Activated naive CD8-positive, alpha-beta T cell treated with anti-CD3 and anti-CD28 coated beads, Interleukin-2, amount 10 ng/mL, durations not matched to agents 7 days and 5 days (primary cell): ENCODE results near the gene KPNA1. TPM values are rescaled to one million over a fixed set of nuclear protein-coding genes. Genes with fewer than 3 reads are reported as not detected.

Experiments used
- ATAC-seq: fragments of 150-1000 bp; cut with Tn5 transposase; one replicate; pipeline ENCODE4 v1.10.0; 2021; ENCODE audit warnings: low read depth, moderate library complexity
- POLR2A ChIA-PET: fragments of 350-600 bp; sonication (Branson Sonifier 250); formaldehyde crosslinking; loops from one replicate; lab custom pipeline; 2021; ENCODE audit warnings: antibody characterized with exemption; lab: Charles Lee
- DNase-seq: peaks from one replicate; pipeline ENCODE4 v3.0.0; 2021
- H3K27ac Mint-ChIP-seq: one replicate; pipeline ENCODE4 v1.8.0; 2022; ENCODE audit warnings: mild to moderate bottlenecking, mixed read lengths
- H3K27me3 Mint-ChIP-seq: one replicate; pipeline ENCODE4 v1.8.0; 2022; ENCODE audit warnings: mild to moderate bottlenecking, moderate library complexity, mixed read lengths
- H3K36me3 Mint-ChIP-seq: one replicate; pipeline ENCODE4 v1.8.0; 2021; ENCODE audit warnings: mild to moderate bottlenecking, mixed read lengths
- H3K4me1 Mint-ChIP-seq: one replicate; pipeline ENCODE4 v1.8.0; 2021; ENCODE audit warnings: mixed read lengths
- H3K4me3 Mint-ChIP-seq: one replicate; pipeline ENCODE4 v1.8.0; 2022; ENCODE audit warnings: mild to moderate bottlenecking, moderate library complexity, mixed read lengths
- H3K9me3 Mint-ChIP-seq: one replicate; pipeline ENCODE4 v1.8.0; 2021; ENCODE audit warnings: mixed read lengths
- total RNA-seq, 2 experiments: library from RNA; stranded (reverse); gene quantifications; one replicate each; pipeline ENCODE4 v1.2.3, GENCODE V29; 2021

Gene KPNA1
- 10 to 100 TPM; 53.8 to 60.6 TPM for total RNA-seq

GRCh38 chr3:122514123-122515019 lies at the start of gene KPNA1:
KPNA1 (minus strand) TSS chr3:122514939; CDS start chr3:122496565, 18,374 bp downstream.
- H3K4me1 Mint-ChIP-seq, result peaks cover 20% of the 10 kb centered on the region
- ATAC-seq, result peak; percentile 94

GRCh38 chr3:122564155-122564912 lies 49.6 kb upstream of the KPNA1 start, which contains the start of the genes DTX3L and PARP9:
DTX3L (plus strand) TSS chr3:122564338; CDS start chr3:122564427, 89 bp downstream.
PARP9 (minus strand) TSS chr3:122564300; CDS start chr3:122559620, 4,680 bp downstream.
- Mint-ChIP-seq H3K9me3 (no peaks in the 10 kb centered on the region), H3K4me3 (peak within 1 kb of the TSS; percentile 97), H3K27ac (peak within 1 kb of the TSS; percentile 100), H3K36me3 (peaks cover 65% of the 10 kb centered on the region), H3K27me3 (no peaks in the 10 kb centered on the region), H3K4me1 (peaks cover 51% of the 10 kb centered on the region)
- POLR2A ChIA-PET, result interaction anchor here (0.7 to 5.8 kb wide), 16 partner anchors 9 to 171 kb away, joined by 3 to 160 read pairs (median 4); partner anchors contain the start of genes PARP14, PARP15 and WDR5B
- DNase-seq (peak; percentile 93), ATAC-seq (peak; percentile 95)

More at GRCh38 chr3:122514123-122515019, at the start of gene KPNA1:
- Mint-ChIP-seq H3K27me3 (peaks cover 4% of the 10 kb centered on the region), H3K27ac (peak within 1 kb of the TSS; percentile 90), H3K36me3 (peaks cover 8% of the 10 kb centered on the region), H3K9me3 (no peaks in the 10 kb centered on the region), H3K4me3 (peak within 1 kb of the TSS; percentile 95)
- peak; percentile 94 for DNase-seq
- POLR2A ChIA-PET, result interaction anchor here (0.6 to 1.9 kb wide), 11 partner anchors 9 to 166 kb away, joined by 3 to 7 read pairs (median 3); partner anchors contain the start of genes FAM162A, PARP14 and WDR5B

DNA sequence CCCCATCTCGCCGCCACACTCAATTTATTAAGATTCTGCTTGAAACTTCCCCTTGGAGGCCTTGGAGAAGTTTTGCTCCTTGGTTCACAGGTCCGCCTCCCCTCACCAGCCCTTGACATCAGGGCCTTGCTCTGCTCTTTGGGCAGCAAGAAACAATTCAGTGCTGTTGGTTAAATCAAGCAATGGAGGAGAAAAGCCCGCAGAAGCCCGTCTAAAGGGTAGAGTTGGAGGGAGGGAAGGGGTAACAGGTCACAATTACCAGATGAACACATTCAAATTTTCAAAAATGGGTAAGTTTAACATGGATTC lies 48.9 kb upstream of the KPNA1 start:
- Mint-ChIP-seq H3K36me3 (peaks cover 63% of the 10 kb centered on the region), H3K27ac (peak overlapping the region; percentile 100), H3K9me3 (no peaks in the 10 kb centered on the region), H3K4me1 (peaks cover 46% of the 10 kb centered on the region), H3K27me3 (no peaks in the 10 kb centered on the region), H3K4me3 (peak overlapping the region; percentile 97)
- peak; percentile 49 for DNase-seq
- no peak for ATAC-seq
- POLR2A ChIA-PET, result interaction anchor here (1.0 to 5.8 kb wide), 13 partner anchors 8 to 171 kb away, joined by 3 to 160 read pairs (median 5); partner anchors contain the start of genes PARP14, PARP15 and WDR5B

GRCh38 chr3:122562923-122563716 lies 48.4 kb upstream of the KPNA1 start:
- DNase-seq (no peak), ATAC-seq (no peak)
- Mint-ChIP-seq H3K9me3 (no peaks in the 10 kb centered on the region), H3K36me3 (peaks cover 59% of the 10 kb centered on the region), H3K27ac (peak overlapping the region; percentile 100), H3K4me1 (peaks cover 41% of the 10 kb centered on the region), H3K4me3 (peak overlapping the region; percentile 97), H3K27me3 (no peaks in the 10 kb centered on the region)
- POLR2A ChIA-PET, result interaction anchor here (1.0 to 5.8 kb wide), 5 partner anchors 14 to 179 kb away, joined by 3 to 160 read pairs (median 5); partner anchors contain the start of genes FAM162A, PARP14 and PARP15

DNA sequence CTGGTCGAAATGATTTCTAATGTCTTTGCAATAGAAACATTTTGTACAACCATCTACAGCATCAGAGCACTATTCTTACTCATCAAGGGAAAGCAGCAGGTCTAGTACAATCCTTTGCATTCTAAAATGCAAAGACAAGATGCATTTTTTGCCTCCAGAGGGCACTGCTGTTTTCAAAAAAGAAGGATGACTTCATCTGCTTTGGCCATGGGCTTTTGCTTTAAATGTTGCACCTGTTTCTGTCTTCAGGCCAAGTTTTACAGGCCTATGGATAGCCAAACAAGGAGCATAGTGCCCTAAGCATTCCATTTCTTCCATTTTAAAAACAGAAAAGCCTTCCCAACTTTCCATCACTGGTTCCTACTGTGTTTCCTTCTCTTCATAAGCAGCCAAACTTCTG lies 45.9 kb upstream of the KPNA1 start:
- Mint-ChIP-seq H3K4me1 (peaks cover 26% of the 10 kb centered on the region), H3K9me3 (no peaks in the 10 kb centered on the region), H3K27me3 (no peaks in the 10 kb centered on the region), H3K4me3 (peak overlapping the region; percentile 71), H3K27ac (peak overlapping the region; percentile 69), H3K36me3 (peaks cover 55% of the 10 kb centered on the region)
- POLR2A ChIA-PET, result interaction anchor here (0.7 to 5.8 kb wide), 3 partner anchors 12 to 119 kb away, joined by 3 to 160 read pairs (median 4); partner anchors contain the start of genes PARP14 and PARP15
- ATAC-seq (peak; percentile 17), DNase-seq (no peak)

DNA sequence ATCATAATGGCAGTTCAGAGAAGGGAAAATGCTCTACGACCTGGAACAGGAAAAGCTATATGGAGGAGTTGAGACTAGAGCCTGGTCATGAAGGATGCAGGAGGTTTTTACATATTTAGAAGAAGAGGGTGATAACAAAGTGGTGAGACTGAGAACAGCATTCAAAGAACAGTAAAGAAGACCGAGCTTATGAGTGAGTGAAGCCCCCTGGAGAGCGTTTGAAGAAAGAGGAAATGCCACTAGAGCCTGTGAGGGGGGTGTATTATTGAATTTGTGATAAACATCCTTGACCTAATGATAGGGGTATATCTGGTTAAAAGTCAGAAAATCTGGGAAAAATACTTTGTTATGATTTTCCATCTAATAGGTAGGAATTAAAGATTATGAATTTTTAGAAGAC lies 45.2 kb upstream of the KPNA1 start:
- Mint-ChIP-seq H3K36me3 (peaks cover 59% of the 10 kb centered on the region), H3K4me1 (peaks cover 32% of the 10 kb centered on the region), H3K4me3 (no peak overlapping the region), H3K27ac (peak overlapping the region; percentile 56), H3K27me3 (no peaks in the 10 kb centered on the region), H3K9me3 (no peaks in the 10 kb centered on the region)
- ATAC-seq (no peak), DNase-seq (no peak)
- POLR2A ChIA-PET, result interaction anchor here (0.7 to 2.6 kb wide), 2 partner anchors 11 to 120 kb away, joined by 3 to 15 read pairs; partner anchors contain the start of gene PARP14

- H3K27ac Mint-ChIP-seq, result no peak overlapping the region
- DNase-seq, result no peak
- POLR2A ChIA-PET, result interaction anchor here (0.5 to 2.6 kb wide), 2 partner anchors 121 to 166 kb away, joined by 4 to 15 read pairs; partner anchors contain the start of gene PARP14
- H3K36me3 Mint-ChIP-seq, result peaks cover 59% of the 10 kb centered on the region
- H3K4me1 Mint-ChIP-seq, result peaks cover 38% of the 10 kb centered on the region
- no peak overlapping the region for H3K4me3 Mint-ChIP-seq
- no peak for ATAC-seq
- H3K9me3 Mint-ChIP-seq, result no peaks in the 10 kb centered on the region
- H3K27me3 Mint-ChIP-seq, result no peaks in the 10 kb centered on the region
Measured at GRCh38 chr3:122558605-122559004, 43.9 kb upstream of the KPNA1 start.

DNA sequence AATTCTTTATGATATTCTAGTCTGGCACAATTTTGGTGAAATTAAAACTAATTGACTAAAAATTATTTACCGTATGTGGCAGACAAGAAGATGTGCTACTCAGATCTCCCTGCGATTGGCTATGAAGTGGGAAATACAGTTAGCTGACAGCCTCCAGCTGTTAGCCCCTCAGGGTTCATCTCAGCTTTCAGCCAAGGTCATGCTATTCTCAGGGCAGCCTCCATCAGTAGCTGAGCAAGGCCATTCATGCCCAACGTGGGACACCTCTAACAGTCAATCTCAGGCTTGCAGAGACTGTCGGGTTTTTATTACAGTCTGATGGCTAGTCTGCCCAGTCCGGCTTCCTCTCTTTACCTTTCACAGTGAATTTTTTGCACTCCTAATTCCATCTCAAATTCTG lies 42.6 kb upstream of the KPNA1 start:
- H3K4me1 Mint-ChIP-seq, result peaks cover 37% of the 10 kb centered on the region
- ATAC-seq, result no peak
- H3K36me3 Mint-ChIP-seq, result peaks cover 57% of the 10 kb centered on the region

DNA sequence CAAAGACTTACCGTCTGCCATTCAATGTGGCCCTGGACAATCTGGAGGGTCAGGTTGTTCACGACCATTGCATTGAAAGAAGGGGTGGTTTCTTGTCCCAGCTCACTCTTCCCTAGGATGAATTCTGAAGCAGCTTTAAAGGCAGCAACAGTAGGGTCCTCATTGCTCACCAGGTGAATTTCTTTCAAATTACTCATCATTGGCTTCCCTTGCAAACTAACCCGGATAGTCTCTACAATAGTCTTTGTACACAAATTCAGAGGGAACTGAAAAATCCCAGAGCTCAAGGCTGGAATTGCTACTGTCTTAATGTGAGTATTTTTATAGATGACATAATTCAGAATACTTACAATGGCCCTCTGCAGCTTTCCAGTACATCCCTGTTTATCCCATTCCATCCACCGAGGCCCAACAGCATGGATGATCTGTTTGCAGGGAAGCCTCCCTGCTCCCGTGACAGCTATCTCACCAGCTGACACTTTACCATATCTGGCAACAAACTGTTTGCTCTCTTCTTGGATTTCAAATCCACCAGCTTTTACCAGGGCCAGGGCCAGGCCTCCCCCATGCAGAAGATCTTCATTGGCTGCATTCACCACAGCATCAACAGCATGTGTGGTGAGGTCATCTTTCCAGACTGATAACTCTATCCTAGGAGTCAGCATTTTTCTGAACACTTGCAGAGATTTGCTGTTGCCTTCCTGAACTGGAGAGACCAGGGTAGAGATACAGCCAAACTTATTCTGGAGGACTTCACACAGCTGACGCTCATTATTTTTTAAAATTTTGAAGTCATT lies 40.7 kb upstream of the KPNA1 start:
- DNase-seq (no peak), ATAC-seq (no peak)
- Mint-ChIP-seq H3K27me3 (no peaks in the 10 kb centered on the region), H3K4me1 (peaks cover 28% of the 10 kb centered on the region), H3K27ac (peak overlapping the region; percentile 22), H3K36me3 (peaks cover 58% of the 10 kb centered on the region), H3K9me3 (no peaks in the 10 kb centered on the region), H3K4me3 (no peak overlapping the region)
- POLR2A ChIA-PET, result interaction anchor here (0.7 to 2.1 kb wide), 3 partner anchors 9 to 124 kb away, joined by 3 to 10 read pairs (median 5); partner anchors contain the start of genes DTX3L and PARP9

More for the DNA sequence above, 42.6 kb upstream of the KPNA1 start:
- no peak overlapping the region for H3K4me3 Mint-ChIP-seq
- DNase-seq, result no peak
- no peaks in the 10 kb centered on the region for H3K9me3 Mint-ChIP-seq
- POLR2A ChIA-PET, result interaction anchor here (0.6 kb wide), 1 partner anchor 69 kb away, joined by 3 read pairs; no protein-coding TSS in a partner anchor
- H3K27me3 Mint-ChIP-seq, result no peaks in the 10 kb centered on the region
- no peak overlapping the region for H3K27ac Mint-ChIP-seq

DNA sequence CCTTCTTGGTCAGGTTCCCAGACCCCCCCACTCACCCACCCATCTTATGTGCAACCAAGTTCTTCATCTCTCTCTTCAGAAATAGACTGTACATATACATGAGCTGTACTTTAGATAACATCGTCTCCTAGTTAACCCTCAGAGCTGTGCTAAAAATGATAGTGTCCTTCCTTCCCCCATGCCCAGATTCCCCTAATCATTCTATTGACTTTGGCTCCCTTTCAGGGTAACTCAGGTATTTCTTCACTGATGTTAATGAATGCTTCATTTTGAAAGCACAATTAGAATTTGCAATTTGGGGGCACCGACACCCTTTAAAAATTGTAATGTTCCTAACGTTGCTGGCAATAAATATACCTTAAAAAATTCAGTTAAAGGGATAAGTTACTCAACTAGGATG lies 38.4 kb upstream of the KPNA1 start:
- Mint-ChIP-seq H3K4me1 (peaks cover 29% of the 10 kb centered on the region), H3K36me3 (peaks cover 64% of the 10 kb centered on the region), H3K27ac (no peak overlapping the region), H3K4me3 (no peak overlapping the region), H3K9me3 (no peaks in the 10 kb centered on the region), H3K27me3 (no peaks in the 10 kb centered on the region)
- no peak for ATAC-seq
- POLR2A ChIA-PET, result no interaction called here
- DNase-seq, result no peak

GRCh38 chr3:122548619-122549018 lies 33.9 kb upstream of the KPNA1 start:
- no peaks in the 10 kb centered on the region for H3K27me3 Mint-ChIP-seq
- H3K4me3 Mint-ChIP-seq, result no peak overlapping the region
- H3K4me1 Mint-ChIP-seq, result peaks cover 17% of the 10 kb centered on the region
- DNase-seq (no peak), ATAC-seq (no peak)
- H3K9me3 Mint-ChIP-seq, result no peaks in the 10 kb centered on the region
- POLR2A ChIA-PET, result interaction anchor here (0.6 to 1.3 kb wide), 5 partner anchors 10 to 16 kb away, joined by 3 to 5 read pairs (median 3); partner anchors contain the start of genes DTX3L and PARP9
- H3K36me3 Mint-ChIP-seq, result peaks cover 64% of the 10 kb centered on the region
- peak overlapping the region; percentile 43 for H3K27ac Mint-ChIP-seq
